Pancreas (tissue), 10 donors: ENCODE results near the gene SPR. TPM values are rescaled to one million over a fixed set of nuclear protein-coding genes. Genes with fewer than 3 reads are reported as not detected.

Experiments
- ATAC-seq, 4 donors: fragments of 200-7000 bp; cut with Tn5 transposase; one replicate each; pipeline versions ENCODE4 v1.8.0 to v1.9.1; 2020; ENCODE audit warnings: mild to moderate bottlenecking in 4 of 4, moderate library complexity in 4 of 4
- DNase-seq, 6 donors: peaks; one replicate each; pipeline ENCODE4 v3.0.0-alpha.2; 2020
- FAIRE-seq: peaks from 2 replicates; lab custom pipeline; 2012; peaks lifted over from hg19 to GRCh38; lab: Jason Lieb, UNC
- H3K27ac ChIP-seq, 4 donors: fragments of 200-600 bp; sonication (generic); 1 replicate in 3 of 4; 2 replicates in 1 of 4; pipeline versions ENCODE4 v1.5.0 to v1.8.0; 2020
- H3K27me3 ChIP-seq, 4 donors: fragments of 200-600 bp; one replicate each; pipeline ENCODE4 v1.8.0; 2021
- H3K36me3 ChIP-seq, 3 donors: fragments of 200-600 bp; sonication (generic) in 1 of 3; one replicate each; pipeline versions ENCODE4 v1.5.0 to v1.8.0; 2020 to 2021
- H3K4me1 ChIP-seq, 3 donors: fragments of 200-600 bp; one replicate each; pipeline ENCODE4 v1.8.0; 2021
- H3K4me3 ChIP-seq, 4 donors: fragments of 200-600 bp; sonication (generic) in 2 of 4; one replicate each; pipeline versions ENCODE4 v1.5.0 to v1.8.0; 2020 to 2021
- H3K9me3 ChIP-seq, 4 donors: fragments of 200-600 bp; one replicate each; pipeline ENCODE4 v1.8.0; 2021
- WGBS, 2 donors: extraction: QIAGEN DNeasy Blood & Tissue Kit; methylation state at CpG; one replicate each; pipeline ENCODE4 v1.1.7; 2013; 5-methylcytosine and 5-hydroxymethylcytosine counted together
- intact Hi-C, 3 donors: fragments of 100-400 bp; cut with DNase I; formaldehyde crosslinking; loops; one replicate each; pipeline versions ENCODE4 v1.11.1 to v1.14.2; 2022
- polyA plus RNA-seq, 2 donors: library from polyadenylated mRNA; stranded (reverse); fragments of 200-250 nt; gene quantifications; one replicate each; pipeline ENCODE4 v1.2.3, GENCODE V29; 2013
- total RNA-seq, 6 donors: library from RNA; stranded (reverse); fragmentation: NEBNext Ultra II Directional in 4 of 6; extraction: Animal tissue kit (Norgen Biotek cat#: 25700) in 4 of 6; gene quantifications; one replicate each; pipeline versions ENCODE4 v1.2.1 to v1.2.4, GENCODE V29; 2021 to 2023
- TF ChIP-seq, protein P1 (sequence below), 4 donors: fragments of 200-600 bp; sonication (generic) in 3 of 4; IDR thresholded peaks; one replicate each; pipeline versions ENCODE4 v1.5.0 to v1.8.0; 2021; ENCODE audit warnings: antibody characterized with exemption in 4 of 4
- donor health status: healthy with polysubstance abuse.
- donor health status: DM: no; HTN: no; CAD: no; lungs with moderate emphysema.
- donor health status: DM: no; HTN: no; CAD: no.
- donor health status: control.
- donor health status: control.
- donor health status: Bipolar disorder and iron deficiency.
- donor health status: DM: yes; HTN: yes; CAD: no.
- donor health status: DM: no; HTN: no; CAD: no.
- donor health status: DM: no; HTN: no; CAD: no.
- donor health status: DM: yes; HTN: yes; CAD: no.

The SPR gene
- total and polyA plus RNA-seq, 8 donors: 31.3 to 47.8 (median 38.7) TPM

DNA sequence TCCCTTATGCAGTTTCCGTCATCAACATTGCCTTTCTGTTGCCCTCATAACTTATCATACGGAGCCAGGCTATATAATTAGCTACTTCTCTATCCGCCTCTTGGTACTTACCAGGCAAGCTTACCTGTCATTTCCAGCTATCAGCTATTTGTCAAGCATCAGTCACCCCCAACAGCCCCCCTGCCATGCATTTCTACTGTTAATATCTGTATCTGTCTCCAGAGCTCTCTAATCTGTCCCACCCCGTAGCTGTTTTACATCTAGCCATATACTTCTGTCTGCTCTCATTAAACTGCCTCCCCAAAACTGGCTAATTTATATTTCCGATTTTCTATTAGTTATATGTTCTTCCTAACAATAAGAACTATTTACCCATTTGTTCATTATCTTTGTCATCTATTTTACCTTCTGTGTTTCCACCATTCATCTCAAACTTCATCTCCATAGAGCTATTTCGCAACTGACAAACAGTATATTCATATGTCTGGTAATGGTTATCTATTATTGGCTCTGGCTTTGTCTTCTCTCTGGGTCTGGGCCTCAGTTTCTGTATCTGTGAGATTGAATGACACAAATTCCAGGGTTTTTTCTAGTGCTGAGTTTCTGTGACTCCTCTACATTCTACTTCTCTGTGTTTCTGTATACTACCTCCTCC lies 39.7 kb downstream of the SPR start:
- H3K27me3 ChIP-seq: peaks cover 0 to 40% (median 12%) of the 10 kb centered on the region in 4 donors
- H3K4me3 ChIP-seq: no peak overlapping the region
- H3K9me3 ChIP-seq: no peaks in the 10 kb centered on the region
- no peaks in the 10 kb centered on the region for H3K36me3 ChIP-seq
- TF ChIP-seq, protein P1, sequence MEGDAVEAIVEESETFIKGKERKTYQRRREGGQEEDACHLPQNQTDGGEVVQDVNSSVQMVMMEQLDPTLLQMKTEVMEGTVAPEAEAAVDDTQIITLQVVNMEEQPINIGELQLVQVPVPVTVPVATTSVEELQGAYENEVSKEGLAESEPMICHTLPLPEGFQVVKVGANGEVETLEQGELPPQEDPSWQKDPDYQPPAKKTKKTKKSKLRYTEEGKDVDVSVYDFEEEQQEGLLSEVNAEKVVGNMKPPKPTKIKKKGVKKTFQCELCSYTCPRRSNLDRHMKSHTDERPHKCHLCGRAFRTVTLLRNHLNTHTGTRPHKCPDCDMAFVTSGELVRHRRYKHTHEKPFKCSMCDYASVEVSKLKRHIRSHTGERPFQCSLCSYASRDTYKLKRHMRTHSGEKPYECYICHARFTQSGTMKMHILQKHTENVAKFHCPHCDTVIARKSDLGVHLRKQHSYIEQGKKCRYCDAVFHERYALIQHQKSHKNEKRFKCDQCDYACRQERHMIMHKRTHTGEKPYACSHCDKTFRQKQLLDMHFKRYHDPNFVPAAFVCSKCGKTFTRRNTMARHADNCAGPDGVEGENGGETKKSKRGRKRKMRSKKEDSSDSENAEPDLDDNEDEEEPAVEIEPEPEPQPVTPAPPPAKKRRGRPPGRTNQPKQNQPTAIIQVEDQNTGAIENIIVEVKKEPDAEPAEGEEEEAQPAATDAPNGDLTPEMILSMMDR (IDR thresholded peaks at IDR 0.05): no peak
- peaks cover 0 to 9% (median 0%) of the 10 kb centered on the region in 3 donors for H3K4me1 ChIP-seq
- WGBS, 2 donors: 55 to 62% methylated on average over 6 of the region's 6 CpGs
- H3K27ac ChIP-seq: no peak overlapping the region
- no peak for DNase-seq
- intact Hi-C loops: no loop called here
- FAIRE-seq: no peak
- ATAC-seq: no peak

DNA sequence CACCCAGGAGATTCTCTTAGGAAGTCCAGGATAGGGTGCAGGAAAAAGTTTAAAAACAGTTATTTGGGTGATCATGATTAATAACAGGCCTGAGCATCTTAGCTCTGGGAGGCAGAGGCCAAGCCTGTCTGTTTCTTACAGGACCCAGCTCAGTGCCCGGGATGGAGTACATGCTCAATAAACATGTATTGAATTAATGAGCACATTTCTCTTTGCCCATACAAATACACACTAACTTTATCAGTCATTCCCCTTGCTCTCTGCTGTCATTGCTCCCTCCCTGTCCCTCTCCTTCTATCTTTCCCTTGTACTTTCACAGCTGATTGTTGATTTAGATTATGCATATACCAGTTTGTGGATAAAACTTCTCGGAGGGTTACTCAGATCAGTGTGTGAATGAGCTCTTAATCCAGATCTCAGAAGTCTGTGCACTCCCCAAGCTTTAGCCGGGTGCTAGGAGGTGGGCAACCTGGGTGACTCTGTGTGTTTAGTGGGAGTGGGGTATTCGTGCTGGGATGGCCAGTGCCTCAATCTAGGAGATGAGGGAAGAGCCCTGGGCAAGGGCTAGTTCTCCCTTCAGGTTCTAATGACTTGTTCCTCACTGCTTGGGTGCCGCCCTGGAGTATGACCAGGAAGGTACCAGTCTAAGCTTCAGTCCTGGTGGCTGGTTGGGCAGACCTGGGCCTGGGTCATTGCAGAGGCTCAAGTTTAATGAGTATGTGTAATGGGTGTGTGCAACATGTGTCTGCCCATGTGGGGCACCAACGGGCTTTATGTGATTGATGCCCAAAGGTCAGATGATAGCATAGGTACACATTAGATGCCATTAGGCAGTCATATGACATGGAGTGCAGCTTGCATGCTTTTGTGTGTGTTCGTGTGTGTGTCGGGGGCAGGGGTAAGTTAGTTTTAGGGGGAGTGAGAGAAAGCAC lies 40.7 kb downstream of the SPR start:
- no peaks in the 10 kb centered on the region for H3K36me3 ChIP-seq
- no peak for ATAC-seq
- intact Hi-C loops: no loop called here
- FAIRE-seq: no peak
- no peaks in the 10 kb centered on the region for H3K9me3 ChIP-seq
- peaks cover 0 to 9% (median 0%) of the 10 kb centered on the region in 3 donors for H3K4me1 ChIP-seq
- peak in 1 of 6 donors; percentile 11 for DNase-seq
- H3K4me3 ChIP-seq: no peak overlapping the region
- no peak overlapping the region for H3K27ac ChIP-seq
- WGBS, 2 donors: 71 to 78% methylated on average over 8 of the region's 8 CpGs
- H3K27me3 ChIP-seq: peaks cover 0 to 35% (median 12%) of the 10 kb centered on the region in 4 donors
- TF ChIP-seq, protein P1 (IDR thresholded peaks at IDR 0.05): no peak

DNA sequence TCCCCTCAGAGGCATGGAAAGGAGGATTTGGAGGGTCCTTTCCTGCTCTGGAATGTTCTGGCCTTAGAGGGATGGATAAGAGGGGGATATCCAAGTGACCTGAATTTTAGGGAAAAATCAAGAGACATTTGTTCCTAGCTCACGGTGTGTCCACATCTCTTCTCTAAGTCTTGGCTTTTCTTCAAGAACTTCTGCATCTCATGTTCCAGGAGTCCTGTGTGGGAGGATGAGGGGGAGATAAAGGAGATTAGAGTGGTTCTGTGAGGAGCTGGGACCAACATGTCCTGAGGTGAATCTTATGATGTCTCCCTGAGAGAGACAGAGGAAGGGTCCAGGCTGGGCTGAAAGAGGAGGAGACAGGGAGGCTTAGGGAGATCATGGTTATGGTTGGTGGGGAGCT lies 41.8 kb downstream of the SPR start:
- Histone ChIP-seq H3K4me3 (no peak overlapping the region), H3K4me1 (peaks cover 0 to 9% (median 0%) of the 10 kb centered on the region in 3 donors), H3K27me3 (peaks cover 0 to 25% (median 8%) of the 10 kb centered on the region in 4 donors), H3K27ac (no peak overlapping the region), H3K36me3 (no peaks in the 10 kb centered on the region), H3K9me3 (no peaks in the 10 kb centered on the region)
- TF ChIP-seq, protein P1 (IDR thresholded peaks at IDR 0.05): no peak
- no peak for FAIRE-seq
- no peak for DNase-seq
- 91 to 100% methylated on average over 1 of the region's 1 CpG for WGBS, 2 donors
- no peak for ATAC-seq
- intact Hi-C loops: no loop called here

DNA sequence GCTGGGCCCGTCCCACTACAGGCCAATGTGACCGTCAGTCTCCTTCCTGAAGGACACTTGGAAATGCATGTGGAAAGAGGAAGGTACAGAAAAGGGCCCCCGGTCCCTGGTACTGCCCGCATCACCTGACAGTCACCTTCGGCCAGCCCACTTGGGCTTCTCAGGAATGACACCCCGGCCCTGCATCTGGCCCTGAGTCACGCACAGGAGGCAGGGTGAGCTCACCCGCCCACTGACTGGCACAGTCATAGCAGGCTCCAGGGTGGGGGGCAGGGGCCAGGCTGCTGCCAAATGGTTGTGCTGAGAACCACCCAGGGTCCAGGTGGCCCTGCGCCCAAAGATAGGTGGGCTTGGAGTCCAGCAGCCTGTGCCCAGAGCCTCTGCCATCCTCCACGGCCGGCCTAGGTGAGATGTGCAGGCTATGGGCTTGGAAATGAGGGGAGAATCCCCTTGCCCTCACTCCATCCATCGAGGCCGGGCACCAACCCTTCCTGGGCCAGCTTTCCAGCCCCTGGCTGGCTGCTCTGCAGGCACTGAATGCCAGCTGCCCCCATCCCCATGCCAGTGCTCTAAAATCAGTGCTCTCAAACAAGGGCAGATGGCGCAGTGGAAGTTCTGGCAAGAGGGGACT lies 44.2 kb downstream of the SPR start:
- DNase-seq (peak in 2 of 6 donors; percentile 52 to 64), ATAC-seq (no peak), FAIRE-seq (no peak)
- Histone ChIP-seq H3K27ac (no peak overlapping the region), H3K36me3 (no peaks in the 10 kb centered on the region), H3K9me3 (no peaks in the 10 kb centered on the region), H3K27me3 (peaks cover 0 to 8% (median 0%) of the 10 kb centered on the region in 4 donors), H3K4me3 (no peak overlapping the region), H3K4me1 (no peaks in the 10 kb centered on the region)
- TF ChIP-seq, protein P1 (IDR thresholded peaks at IDR 0.05): no peak
- WGBS, 2 donors: 82 to 95% methylated on average over 14 of the region's 14 CpGs
- intact Hi-C loops: no loop called here
